GM19238 (cell line): Measurements from ENCODE around the gene EBPL.

ENCODE experiments used
- DNase-seq: peaks from one replicate; pipeline ENCODE4 v3.0.0; 2011; ENCODE audit warnings: low spot score; ENCODE audit not compliant: insufficient read length

Gene EBPL

DNA sequence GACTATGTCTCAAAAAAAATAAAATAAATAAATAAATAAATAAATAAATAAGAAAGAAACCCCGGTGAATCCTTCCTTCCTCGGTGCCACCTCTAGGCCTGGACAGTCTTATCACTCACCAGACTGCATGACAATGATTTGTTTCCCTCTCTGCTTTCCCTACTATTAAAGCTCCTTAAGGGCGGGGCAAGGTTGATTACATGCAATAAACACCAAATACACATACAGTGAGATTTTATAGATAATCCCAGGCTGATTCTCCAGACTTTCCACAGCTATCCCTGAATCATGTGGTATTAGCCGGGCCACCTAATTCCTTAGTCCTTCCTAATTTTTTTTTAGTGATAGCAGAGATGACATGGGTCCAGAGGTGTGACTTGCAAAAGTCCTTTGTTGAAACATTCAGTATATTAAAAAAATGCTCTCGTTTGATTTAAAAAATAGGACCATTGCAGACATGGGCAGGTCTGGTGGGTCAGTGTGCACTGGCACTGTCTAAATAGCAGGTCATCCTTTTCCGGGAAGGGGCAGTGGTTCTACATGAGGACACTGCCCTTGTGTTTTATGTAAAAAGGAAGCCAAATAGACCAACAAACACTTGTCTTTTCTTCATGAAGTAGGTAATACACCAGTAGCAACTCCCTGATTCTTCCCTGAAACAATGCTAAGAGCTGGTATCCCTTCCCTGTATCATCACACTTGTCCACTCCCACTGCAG lies 14.5 kb downstream of the EBPL start:
- no peak for DNase-seq

DNA sequence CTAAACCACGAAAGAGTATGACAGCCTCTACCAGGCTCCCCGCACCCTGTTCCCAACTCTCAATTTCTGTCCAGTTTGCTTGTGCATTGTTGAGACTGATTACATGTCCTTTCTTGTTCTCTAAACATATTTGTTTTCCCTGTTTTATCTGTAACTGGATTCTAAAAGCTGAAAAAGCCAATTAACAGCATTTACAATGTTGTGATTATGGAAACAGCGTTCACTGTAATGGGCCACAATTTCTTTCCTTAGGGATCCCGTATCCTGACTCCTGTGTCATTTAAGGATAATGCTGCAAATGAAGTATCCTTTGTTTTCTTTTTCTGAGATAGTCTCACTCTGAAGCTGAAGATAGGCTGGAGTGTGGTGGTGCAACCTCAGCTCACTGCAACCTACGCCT lies 20.5 kb downstream of the EBPL start:
- no peak for DNase-seq

DNA sequence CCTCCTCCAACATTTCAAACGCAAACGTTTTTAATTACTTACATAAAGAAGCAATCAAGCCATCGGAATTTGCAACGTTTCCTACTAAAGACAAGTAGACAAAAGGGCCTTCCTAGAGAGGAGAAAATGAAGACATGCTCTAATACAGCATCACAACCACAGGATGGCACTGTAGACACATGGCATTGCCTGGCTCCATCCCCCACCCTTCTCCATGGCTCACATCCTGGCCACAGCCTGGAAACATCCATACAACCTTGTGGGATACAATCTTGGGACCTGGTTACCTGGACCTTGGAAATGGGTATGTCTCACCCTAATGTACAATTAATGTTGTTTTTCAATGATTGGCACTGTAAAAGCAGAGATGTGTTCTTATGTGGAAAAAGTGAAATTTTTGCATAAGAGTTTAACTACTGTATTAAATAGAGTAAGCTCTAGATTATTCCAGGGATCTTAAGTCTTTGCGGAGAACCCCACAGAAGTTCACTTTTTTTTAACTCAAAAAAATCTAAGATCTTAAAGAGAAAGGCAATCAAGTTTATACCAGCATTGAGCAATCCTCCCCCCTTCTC lies 21.5 kb downstream of the EBPL start:
- DNase-seq = no peak

DNA sequence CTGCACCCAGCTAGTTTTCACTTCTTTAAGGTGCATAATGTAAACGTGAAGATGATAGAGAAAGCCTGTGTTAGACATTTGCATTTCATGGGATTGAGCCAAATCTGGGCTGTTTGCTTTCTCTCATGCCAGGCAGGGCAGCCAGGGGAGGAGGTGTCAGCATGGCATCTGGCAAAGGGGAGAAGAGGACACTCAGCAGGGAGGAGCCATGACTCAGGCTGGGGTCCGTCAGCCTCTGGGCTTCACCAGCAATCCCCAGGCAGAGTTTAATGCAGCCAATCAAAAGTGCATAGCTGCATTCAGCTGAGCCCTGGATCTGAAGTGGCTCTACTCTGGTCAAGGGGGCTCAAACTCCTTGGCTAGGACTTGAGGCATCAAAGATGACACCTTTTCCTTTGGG lies 23.5 kb downstream of the EBPL start:
- no peak for DNase-seq

DNA sequence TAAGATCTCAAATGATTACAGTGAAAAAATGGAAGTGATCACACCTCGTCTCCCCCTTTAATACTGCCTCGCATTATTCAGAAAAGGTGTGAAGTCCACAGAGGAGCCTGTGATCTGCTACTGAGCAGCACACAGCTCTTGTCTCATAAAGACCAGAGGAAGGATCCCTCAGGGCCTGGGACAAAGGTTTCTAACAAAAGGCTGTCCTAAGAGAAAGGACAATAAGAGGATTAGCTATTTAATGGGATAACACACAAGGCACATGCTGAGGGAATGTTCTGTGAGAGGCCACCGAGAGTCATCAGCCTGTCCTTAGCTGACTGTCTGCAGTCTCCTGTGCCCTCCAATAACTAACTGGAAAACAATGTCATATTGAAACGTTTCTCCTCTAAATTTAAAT lies 26.7 kb downstream of the EBPL start:
- DNase-seq = no peak

DNA sequence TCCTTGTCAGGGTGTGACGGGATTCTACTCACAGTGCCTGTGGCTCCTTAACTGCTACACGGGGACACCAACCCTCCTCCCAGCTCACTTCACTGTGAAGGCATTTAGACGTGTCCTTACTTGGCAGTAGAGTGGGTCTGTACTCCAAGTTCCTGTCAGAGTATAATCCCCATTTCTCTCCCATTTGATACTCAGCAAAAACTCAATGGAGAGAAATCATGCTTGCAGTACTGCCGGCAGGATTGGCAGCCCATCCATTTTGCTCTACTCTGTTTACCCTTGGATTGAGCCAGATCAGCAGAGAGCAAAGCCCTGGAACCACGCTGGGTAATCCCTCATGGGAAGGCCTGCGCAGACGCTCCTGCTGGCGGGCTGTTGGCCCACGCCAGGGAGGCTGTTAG lies 34.0 kb downstream of the EBPL start:
- no peak for DNase-seq

DNA sequence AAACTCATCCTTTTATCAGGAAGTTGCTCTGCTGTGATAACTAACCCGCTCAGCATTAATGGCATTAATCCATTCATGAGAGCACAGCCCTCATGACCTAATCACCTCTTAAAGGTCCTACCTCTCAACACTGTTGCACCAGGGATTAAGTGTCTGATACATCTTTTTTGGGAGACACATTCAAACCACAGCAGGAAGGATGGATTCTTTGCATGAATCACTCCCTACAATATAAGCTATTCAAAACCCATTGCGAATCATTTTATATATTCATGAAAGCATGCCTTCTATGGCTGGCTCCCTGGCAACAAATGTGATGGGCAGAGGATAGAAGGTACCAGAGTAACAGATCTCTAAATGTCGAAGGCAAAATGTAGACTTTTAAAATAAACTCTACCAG lies 35.4 kb downstream of the EBPL start:
- DNase-seq = no peak

DNA sequence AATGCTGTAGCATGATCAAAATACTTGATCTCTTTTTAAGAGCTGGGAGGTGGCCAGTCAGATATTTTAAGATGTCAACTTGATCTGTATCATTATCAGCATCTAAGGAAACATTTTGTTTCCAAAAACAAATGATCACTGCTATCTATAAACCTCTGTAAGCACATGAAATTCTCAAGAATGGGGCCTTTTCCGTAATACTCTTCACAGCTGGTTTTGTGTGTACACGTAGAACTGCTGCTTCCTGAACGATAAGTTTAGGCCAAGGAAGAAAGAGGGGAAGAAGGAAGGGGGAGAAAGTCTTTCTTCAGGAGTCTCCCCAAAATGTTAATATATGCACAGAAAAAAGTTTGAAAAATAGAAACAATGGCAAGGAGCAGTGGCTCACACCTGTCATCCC lies 37.3 kb downstream of the EBPL start:
- no peak for DNase-seq

DNA sequence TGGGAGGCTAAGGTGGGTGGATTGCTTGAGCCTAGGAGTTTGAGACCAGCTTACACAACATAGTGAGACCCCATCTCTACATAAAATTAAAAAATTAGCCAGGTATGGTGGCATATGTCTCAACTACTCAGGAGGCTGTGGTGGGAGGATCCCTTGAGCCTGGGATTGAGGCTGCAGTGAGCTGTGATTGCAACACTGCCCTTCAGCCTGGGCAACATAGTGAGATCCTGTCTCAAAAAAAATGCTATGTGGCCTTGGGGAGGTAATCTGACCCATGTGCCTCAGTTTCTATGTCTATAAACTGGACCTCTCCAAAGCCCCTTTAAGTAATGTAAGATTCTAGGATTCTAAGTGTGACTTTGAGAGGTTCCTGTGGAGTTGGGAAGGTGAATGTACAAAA lies 37.8 kb downstream of the EBPL start:
- no peak for DNase-seq

DNA sequence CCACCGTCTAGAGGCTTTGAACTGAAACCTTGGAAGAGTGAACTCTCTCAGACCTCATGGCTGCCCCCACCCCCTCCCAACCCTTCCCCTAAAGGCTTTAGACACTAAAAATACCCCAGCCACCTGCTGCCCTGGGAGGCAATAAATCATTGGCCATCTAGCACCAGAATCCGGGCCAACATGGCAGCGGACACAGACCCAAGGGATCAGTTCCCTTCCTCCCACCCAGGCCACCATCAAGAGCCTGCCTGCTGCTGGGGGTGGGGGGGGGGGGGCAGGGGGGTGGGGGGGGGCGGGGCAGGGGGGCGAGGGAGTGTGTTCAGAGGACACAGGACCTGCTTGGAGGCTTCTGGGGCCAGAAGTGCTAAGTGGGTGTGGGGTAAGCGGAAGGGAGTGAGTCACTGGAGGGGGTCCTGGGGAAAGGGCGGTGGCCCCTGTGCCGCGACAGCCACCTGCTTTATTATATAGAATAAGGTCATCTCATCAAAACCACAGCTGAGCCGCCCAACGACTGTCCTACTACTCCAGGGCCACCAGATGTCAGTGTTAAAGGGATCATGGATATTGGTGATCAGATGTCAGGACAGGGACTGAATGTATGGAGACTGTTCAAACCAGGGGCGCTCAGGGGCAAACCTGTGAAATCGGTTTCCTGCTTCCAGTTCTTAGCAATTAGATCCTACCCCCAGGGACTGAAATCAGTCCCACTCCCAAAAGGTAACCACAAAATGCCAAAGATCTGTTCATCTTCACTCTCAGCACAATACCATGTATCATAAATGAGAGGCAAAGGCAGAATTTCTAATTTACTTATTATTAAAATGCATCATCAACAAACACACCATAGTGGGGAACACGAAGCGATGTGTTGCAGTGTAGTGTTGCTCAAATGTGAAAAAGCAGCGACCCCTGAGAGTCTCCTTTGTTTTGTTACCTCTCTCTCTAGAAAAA lies 38.7 kb downstream of the EBPL start:
- DNase-seq = peak; percentile 27

DNA sequence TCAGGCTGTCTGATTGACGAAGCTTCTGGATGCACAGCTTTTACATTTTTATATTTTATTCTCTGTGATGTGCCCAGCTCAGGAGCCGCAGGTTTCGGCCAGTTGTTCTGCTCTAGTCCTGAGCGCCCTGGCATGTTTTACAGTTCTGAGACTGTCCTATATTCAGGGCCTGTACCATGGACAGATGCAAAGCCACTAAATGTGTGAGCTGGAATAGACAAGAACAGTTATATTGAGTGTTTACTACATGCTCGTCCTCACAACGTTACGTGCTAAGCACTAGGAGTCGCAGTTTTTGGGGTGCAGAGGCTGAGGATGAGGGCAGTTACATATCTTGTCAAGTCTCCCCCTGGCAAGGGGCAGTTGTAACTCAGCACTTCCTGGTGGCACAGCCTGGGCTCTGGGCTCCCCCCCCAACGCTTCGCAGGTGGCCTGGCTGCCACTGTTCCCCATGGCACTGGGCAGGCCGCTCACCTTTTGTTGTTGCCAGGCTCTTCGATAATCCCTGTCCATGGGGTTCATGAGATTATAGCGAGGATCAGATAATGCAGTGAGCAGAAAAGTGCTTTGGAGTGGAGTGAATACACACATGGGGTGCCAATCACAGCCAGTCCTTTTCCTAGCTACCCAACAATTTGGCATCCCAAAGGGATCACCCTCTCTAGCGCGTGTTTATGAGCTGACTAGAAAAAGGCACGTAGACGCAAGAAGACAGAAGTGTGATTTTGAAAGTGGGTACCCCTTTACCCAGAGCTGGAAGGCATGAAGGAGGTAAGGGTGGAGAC lies 39.5 kb downstream of the EBPL start:
- DNase-seq = no peak

DNA sequence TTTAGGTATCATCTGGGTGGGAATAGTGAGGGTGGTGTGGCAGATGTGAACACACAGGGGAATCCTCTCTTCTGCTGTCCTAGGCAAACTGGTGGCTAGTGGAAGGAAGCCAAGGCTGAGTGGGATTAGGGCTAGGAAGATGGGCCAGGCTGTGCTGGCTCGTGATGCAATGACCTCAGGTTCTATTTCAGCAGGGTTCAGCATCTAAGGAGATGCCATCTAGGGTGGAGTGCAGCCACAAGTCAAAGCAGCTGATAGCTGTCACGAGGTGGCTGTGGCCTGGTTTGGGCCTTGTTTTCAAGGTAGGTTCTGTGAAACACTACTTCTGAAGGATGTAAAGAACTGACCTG lies 41.3 kb downstream of the EBPL start:
- DNase-seq = no peak

DNA sequence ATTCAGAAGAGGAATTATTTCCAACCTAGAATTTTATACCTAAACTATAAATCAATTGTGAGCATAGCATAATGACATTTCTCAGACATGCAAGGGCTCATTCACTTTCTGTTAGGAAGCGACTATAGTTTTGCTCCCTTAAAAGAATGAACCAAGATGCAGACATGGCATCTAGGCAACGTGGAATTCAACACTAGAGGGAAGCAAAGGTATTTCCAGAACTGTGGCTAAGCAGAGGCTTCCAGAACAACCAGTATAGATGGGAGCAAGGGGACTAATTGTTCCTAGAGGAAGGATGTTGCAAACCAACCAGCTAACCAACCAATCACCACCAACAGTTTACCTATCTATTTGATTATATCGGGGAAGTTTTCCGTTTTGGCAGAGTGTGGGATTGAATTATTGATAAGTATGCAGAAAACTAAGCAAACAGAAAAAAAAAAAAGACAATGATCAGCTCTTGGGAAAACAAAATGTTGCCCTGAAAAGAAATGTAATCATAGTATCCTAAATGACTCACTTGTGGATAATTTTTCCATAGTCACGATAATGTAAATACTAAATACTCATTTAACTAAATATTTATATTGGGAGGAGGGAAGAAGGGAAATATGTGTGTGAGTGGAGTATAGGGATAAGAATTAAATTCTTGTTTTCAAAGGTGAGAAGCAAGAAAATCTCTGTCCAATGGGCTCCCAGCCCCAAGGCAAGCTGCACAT lies 41.9 kb downstream of the EBPL start:
- no peak for DNase-seq

DNA sequence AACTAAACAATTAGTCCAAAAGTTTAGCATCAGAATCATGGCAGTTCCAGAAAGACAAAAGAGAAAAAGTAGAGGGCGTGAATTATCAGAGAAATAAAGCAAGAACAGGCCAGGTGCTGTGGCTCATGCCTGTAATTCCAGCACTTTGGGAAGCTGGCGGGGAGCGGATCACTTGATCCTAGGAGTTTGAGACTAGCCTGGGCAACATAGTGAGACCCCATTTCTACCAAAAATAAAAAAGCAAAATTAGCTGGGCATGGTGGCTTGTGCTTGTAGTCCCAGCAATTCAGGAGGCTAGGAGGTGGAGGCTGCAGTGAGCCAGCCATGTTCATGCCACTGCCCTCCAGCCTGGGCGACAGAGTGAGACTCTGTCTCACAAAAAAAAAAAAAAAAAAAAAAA lies 44.6 kb downstream of the EBPL start:
- no peak for DNase-seq

DNA sequence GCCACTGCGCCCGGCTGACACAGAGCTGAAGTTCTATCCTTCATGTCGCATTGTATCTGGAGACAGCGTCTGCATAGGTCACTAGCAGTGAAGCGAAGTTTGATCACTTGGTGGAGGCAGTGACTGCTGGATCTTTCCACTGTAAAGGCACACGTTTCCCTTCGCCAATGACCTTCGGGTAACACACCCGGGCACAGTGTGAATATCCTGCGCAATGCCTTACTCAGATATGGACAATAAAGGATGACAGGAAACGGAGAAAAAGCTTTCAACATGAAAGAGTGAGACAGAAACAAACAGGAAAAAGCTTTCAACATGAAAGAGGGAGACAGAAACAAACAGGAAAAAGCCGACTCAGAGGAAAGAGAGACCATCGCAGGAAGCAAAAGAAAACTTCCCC lies 45.8 kb downstream of the EBPL start:
- DNase-seq = no peak

DNA sequence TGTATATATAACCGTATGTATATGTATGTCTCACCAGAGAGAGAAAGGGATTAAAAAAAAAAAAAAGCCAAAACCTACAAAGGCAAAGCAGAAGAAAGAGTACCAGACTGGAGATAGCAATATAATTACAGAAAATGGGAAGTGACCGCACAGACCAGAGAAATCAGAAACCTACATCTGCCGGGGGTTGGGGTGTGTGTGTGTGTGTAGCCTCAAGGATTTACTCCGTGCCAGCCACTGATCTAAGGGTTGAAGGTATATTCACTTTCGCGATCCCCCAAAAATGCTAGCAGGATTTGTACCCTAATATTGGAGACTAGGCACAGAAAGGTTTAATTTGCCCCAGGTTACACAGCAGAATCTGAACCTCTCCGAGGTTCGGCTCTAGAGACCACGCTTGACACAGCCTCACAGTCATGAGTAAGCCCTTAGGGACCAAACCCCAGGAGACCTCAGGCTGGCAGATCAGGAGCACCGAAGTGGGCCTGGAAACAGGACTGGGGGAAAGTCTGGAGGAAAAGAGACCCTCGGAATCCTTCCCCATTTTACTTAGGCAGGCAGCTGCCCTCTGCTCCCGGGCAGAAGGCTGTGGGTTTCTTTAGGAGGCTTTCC lies 48.1 kb downstream of the EBPL start:
- DNase-seq = no peak

DNA sequence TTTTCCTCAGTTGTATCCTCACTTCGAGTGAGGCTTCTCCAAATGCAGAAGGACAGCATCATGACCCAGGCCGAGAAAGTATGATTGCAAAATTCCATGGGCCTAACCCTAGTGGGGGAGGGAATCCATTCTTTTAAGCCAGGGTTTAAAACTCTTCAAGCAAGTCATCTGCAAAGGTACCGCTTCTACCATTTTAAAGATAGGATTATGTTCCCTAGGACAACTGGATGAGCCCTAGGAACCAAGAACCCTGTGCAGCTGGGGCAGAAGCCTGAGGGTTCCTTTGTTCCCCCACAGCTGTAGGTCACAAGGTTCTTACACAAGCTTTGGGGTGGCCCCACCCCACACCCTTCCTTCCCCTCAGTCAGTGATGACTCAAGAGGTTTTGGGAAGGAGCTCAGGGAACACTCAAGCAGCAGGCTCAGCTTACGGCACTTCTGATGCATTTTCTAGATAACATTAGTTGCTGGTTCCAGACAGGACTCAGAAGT lies 49.4 kb downstream of the EBPL start:
- no peak for DNase-seq

DNA sequence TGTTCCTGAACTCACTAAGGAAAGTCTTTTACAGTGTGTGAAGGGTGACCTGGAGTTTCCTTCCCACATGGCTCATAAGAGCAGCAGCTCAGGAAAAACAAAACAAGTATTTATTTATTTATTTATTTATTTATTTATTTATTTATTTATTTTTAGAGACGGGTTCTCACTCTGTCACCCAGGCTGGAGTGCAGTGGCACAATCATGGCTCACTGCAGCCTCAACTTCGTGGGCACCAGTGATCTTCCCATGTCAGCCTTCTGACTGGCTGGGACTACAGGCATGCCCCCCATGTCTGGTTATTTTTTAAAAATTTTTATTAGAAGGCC lies 52.6 kb downstream of the EBPL start:
- DNase-seq = no peak

DNA sequence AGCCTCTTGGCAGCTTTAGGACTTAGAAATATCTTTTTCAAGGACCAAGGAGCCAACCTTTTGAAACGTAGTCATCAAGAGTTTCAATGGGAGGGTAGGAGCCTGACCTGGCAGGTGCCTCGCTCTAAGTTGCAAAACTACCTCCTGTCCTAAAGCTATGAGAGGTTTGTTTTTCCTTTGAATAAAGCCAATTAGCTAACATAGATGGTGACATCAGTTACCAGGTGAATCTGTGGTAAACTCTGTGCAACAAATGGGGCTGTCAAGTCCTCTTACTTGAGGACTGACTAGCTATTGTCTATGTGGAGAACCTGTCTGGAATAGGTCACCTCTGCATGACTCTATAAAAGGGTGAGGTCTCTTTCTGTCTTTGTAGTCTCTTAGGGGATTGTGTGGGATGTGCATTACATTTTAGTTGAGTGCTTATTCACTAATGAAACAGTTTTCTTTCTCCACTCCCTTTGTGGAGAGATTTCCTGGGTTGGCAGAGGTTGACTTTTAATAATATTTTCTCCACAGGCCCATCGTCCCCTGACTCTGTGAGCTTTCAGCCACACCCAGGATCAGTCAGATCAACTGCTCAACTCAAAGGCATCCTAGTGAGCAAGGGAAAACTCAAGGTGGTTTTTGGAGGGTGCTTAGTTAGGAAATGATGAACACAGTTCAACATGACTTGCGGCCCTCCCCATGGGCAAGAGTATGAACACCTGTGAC lies 53.1 kb downstream of the EBPL start:
- DNase-seq = no peak

DNA sequence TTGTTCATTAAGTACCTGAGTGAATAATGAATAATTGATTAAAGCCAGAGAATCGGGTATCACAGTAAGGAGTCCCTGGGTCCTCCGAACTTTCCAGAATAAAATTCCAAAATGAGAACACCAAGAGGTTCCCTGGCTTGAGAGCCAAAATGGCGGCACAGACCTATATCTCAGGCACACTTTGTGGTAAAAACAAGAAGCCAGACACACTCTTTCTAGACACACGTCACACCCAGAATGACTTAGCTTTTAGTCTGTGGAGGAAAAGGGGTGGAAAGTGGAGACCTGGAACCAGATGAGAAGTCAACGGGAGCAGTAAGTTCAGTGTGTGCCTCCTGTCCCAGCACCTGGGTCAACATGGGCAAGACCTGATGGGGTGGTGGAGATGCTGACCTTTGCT lies 54.6 kb downstream of the EBPL start:
- DNase-seq = no peak
